Pulmonary artery endothelial cell (primary cell): ENCODE data around the gene KLF7. TPM values are rescaled to one million over a fixed set of nuclear protein-coding genes. Genes with fewer than 3 reads are reported as not detected.

Source experiments
- DNase-seq: peaks from one replicate; pipeline ENCODE4 v3.0.0-alpha.2; 2011; ENCODE audit warnings: low read depth, low spot score
- total RNA-seq: library from RNA; depleted of rRNA; stranded (reverse); fragments of >200 nt; gene quantifications from 2 replicates; pipeline ENCODE4 v1.2.3, GENCODE V29; 2014

KLF7 gene
- total RNA-seq, result 14.0 and 31.5 TPM in 2 replicates

- no peak for DNase-seq
Observed at GRCh38 chr2:207165121-207166038, at the start of gene KLF7. Gene KLF7, minus strand, starts transcription at chr2:207165948. Its CDS starts 380 bp downstream, at chr2:207165568.

DNA sequence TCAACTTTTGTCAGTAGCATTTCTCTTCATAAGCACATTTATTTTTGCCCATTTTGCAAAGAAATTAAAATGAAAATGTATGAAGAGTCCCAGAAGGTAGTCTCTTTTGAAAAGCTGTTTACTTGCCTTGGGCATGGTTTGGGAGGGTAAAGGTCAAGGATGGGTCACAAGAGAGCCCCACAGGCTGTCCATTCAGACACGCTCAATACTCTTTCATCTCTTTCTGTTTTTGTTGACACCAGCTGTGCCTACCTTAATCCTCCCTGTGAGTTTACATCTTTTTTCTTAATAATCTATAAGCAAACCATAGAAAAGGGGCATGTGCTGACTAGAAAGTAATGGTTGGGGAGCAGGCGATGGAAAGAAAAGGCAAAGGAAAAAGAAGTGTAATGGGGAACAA is 49.6 kb upstream of the KLF7 start:
- DNase-seq, result no peak

DNA sequence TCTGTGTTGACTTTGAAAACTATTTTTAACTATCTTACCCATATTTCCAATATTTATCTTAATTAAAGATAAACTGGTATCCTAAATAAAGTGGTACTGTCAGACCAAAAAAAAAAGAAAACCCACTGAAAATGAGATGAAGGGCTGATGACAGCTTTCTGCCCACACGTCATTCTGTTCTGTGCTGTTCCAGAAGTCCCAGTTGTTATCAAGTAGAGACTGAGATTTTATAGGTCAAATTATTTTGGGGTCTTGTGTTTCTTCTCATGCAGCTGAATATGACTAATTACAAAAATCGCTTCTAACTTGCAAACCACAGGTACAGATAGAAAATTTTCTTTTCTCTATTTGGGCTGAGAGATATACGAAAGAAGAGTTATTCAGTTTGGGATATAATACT is 48.7 kb upstream of the KLF7 start:
- no peak for DNase-seq

DNA sequence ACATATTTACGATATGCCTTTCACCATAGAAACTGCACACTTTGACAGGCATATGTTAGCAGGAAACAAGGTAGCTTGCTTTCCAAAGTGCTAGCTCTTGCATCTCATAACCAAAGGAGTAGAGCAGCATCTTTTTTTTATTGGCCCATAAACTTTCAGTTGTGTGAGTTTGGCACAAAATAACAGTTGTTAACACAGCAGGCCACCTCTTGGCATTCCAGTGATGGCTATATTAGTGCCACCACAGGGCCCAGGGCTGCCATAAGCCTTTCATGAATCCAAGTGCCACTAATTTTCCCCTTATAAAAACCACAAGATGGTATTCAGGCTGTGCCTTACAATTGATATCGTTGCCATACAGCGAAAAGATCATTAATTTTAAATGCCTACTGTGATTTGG is 40.3 kb upstream of the KLF7 start:
- DNase-seq, result no peak

DNA sequence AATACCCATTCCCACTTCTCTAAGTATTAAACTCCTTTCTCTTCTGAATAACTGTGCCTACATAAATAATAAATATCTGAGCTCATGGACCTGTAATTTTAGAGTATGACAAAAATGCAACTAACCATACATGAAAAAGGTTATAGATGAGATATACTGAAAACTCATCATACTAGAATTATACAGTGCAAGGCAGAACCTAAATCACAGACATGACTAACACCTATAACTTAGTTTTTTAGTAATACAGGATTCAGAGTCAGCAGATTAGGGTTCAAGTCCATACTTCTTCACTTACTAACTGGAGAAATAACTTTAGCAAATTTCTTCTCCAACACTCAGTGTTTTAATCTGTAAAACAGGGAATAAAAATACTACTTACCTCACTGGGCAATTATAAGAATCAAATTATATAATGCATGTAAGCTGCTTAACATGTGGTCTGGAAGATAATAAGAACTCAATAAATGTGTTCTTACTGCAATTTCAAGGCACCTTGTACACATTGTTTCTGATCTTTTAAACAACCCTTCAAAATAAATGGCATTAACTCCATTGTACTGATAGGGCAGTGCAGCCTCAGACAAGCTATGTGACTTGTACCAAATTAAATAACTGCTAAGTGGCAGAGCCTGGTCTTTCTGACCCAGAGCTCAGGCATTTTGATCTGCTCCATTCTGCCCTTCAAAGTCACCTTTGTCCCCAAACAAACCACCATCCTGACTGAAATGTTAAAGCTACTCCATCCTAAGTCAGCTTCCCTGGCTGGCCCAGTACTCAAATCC is 39.6 kb upstream of the KLF7 start:
- no peak for DNase-seq

DNA sequence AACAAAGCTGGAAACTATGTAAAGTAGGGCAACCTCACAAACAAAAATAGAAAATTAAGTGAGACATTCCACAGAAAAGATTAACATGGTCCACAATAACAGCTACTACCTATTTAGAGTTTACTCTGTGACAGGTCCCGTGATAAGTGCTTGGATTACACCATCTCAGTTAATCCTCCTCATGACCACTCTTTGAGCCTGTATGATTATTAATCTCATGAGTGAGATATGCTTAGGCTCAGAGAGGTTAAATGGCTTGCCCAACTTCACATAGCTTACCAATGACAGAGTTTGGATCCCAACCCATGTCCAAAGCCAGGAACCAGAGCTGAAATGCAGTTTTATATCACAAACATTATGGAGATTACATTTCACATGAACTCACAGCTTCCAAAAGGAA is 37.3 kb upstream of the KLF7 start:
- DNase-seq, result no peak

- no peak for DNase-seq
Observed at GRCh38 chr2:207202645-207203044, 36.9 kb upstream of the KLF7 start.

DNA sequence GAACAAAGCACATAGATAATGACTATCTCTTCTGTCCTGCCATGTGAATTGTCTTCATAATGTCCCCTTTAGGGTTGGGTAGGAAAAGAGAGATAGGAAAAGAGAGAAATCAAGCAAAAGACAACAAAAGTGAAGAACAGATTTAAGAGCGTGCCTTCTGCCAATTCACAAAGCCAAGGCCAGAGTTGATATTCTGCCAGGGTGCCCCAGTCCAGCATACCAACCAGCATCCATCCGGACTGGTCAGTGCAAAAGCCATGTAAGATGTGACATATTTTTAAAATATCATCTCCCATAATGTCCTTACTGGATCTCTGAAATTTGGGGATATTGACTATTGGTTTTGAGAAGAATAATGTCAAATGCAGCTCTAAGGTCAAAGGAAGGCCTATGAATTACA is 35.7 kb upstream of the KLF7 start:
- DNase-seq, result no peak

- DNase-seq, result no peak
Observed at GRCh38 chr2:207200136-207200535, 34.4 kb upstream of the KLF7 start.

DNA sequence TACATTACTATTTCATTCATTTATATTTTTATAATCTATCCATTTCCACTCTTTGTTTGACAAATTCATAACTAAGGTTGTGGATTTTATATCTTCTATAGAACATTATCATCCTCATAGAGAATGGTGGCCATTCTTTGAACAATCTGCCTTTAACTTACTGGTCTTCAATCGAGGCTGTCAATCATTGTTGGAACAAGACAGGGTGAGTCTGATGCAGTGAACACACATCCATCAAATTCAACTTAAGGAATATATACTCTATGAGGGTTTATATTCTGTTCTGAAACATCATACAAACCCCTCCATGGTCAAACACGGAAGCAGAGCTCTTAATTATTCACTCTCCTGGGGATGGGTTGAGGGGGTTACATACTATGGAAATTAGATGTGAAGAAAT is 28.3 kb upstream of the KLF7 start:
- no peak for DNase-seq

DNA sequence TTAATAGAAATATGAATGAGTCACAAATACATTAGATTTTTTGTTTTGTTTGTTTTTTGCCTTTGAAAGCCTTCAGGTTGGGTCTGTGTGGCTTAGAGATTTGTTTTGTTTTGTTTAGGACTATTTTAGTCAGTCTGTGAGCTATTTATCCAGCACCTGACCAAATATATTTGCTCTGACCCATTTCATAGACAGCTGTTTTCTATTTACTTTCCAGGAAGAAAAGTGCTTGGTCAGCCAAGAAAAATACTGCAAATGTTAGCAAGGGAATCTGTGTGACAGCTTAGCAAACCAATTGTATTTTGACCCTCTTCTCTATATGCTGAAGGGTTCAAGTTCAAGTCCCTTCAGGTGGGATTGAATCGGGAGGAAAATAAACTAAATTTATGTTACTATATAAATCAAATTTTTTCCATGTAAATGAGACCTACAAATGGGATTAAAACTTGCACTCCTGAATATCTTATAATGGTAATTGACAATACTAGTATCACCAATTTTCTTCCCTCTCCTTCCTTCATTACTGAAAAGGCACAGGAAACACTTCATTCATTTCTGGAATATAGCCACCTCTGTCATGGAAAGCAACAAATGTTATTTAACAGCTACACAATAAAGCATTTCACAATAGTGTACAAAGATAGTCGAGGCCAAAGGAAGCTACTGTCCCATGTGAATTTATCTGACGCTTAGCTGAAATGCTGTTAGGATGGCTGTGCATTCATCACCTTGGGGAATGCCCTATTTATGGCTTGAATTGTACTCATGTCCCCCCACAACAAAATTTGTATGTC is 23.1 kb upstream of the KLF7 start:
- DNase-seq, result no peak

- no peak for DNase-seq
Observed at GRCh38 chr2:207185372-207185771, 19.6 kb upstream of the KLF7 start.

- DNase-seq, result no peak
Observed at GRCh38 chr2:207184768-207185167, 19.0 kb upstream of the KLF7 start.

DNA sequence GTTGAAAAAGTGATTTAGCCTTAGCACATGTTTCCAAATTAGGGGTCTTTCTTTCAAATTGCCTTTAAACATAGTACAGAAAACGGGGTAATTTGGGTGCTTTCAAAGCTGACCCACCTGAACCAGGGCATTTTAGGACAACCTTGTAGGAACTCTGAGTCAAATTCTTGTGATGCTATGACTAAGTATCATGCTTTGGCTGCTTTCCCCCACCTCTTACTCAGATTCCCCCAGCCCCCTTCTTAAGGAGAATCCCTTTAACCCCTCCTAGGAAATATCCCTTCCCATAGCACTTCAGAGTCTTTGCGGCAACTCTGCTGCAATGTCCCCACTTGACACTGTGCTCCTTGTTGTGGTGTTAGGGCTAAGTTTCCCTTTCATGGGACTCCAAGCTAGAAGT is 18.6 kb upstream of the KLF7 start:
- DNase-seq, result no peak

GRCh38 chr2:207183506-207183905 is 17.8 kb upstream of the KLF7 start:
- no peak for DNase-seq

- no peak for DNase-seq
Observed at GRCh38 chr2:207182911-207183310, 17.2 kb upstream of the KLF7 start.

- no peak for DNase-seq
Observed at GRCh38 chr2:207181526-207182274, 16.0 kb upstream of the KLF7 start.

DNA sequence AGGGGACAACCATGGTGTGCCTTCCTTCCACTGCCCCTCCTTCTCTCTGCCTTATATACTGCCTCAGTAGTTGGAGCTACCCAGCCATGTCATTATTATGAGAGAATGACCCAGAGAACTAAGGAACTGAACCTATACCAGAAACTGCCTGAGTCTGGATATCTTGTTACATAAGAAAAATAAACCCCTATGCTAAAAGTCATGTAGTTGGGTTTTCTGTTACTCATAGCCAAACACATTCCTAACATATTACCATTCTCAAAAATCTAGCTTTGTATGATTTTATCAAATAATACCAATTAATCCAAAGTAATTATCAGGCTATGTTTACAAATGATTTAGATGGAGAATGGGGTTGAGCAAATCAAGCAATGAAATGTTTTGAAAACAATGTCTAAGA is 15.0 kb upstream of the KLF7 start:
- no peak for DNase-seq

- no peak for DNase-seq
Observed at GRCh38 chr2:207176247-207176646, 10.5 kb upstream of the KLF7 start.

- no peak for DNase-seq
Observed at GRCh38 chr2:207173641-207174040, 7.9 kb upstream of the KLF7 start.
